ENCODE measurements around the gene PDE1A. TPM values are rescaled to one million over a fixed set of nuclear protein-coding genes. Genes with fewer than 3 reads are reported as not detected.

Gene PDE1A
- total RNA-seq, 3 donors from 2014 or later (not counting 1 experiment from before 2014, with no cell fraction given): not detected

DNA sequence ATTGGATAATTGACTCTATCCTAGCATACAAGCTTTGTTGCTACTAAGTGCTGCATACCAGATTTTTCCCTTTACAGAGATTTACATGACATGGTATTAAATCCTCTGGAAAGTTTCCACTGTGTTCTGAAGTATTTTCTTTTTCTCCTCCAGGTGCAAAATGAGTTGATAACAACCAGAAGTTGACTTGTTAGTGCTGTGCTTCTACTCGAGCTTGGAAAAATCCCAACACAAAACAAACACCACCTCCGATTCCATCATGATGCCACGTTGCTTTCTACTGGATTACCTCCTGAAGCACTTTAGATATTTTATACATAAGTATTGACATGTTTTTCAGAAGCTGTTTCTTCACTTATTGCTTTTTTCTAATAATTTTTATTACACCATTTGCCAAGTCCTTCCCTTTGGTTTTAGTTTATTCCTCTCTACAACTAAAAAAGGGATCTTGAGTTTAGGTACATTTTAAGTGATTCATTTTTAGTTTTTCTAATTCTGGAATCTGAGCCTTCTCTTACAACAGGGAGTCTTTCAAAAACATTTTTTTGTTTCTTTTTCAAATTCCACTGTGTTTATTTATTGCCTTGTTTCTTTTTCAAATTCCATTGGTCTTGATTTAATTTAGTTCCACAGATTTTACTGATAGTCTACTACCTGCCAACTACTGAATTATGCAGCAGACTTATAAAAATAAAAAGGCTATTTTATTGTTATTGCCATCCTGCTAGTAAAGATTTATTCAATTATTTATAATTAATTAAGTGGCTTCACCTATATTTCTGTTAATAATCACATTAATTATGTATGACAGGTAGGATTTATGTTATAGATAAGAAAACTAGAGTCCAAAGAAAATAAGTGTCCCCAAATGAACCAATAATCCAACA, 297.8 kb downstream of the PDE1A start:
- Mint-ChIP-seq H3K36me3 (no peaks in the 10 kb centered on the region), H3K4me1 (no peaks in the 10 kb centered on the region), H3K4me3 (no peak overlapping the region), H3K9me3 (peaks cover 2 to 4% of the 10 kb centered on the region in 2 donors), H3K27me3 (ENCODE audit: low read depth in 2 of 2) (peaks cover 0 to 3% of the 10 kb centered on the region in 2 donors), H3K27ac (no peak overlapping the region)
- TF ChIP-seq, protein P1, sequence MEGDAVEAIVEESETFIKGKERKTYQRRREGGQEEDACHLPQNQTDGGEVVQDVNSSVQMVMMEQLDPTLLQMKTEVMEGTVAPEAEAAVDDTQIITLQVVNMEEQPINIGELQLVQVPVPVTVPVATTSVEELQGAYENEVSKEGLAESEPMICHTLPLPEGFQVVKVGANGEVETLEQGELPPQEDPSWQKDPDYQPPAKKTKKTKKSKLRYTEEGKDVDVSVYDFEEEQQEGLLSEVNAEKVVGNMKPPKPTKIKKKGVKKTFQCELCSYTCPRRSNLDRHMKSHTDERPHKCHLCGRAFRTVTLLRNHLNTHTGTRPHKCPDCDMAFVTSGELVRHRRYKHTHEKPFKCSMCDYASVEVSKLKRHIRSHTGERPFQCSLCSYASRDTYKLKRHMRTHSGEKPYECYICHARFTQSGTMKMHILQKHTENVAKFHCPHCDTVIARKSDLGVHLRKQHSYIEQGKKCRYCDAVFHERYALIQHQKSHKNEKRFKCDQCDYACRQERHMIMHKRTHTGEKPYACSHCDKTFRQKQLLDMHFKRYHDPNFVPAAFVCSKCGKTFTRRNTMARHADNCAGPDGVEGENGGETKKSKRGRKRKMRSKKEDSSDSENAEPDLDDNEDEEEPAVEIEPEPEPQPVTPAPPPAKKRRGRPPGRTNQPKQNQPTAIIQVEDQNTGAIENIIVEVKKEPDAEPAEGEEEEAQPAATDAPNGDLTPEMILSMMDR (IDR thresholded peaks at IDR 0.05): no peak
- 76% methylated on average over 3 of the region's 3 CpGs for WGBS (ENCODE audit: insufficient coverage)
- ATAC-seq: no peak
- intact Hi-C loops (cut with micrococcal nuclease): no loop called here
- no peak overlapping the region for H3K4me3 ChIP-seq (ENCODE audit: low read length)
- no peaks in the 10 kb centered on the region for H3K36me3 ChIP-seq (ENCODE audit: control insufficient read depth, insufficient read depth, low read length)
- H3K27ac ChIP-seq (ENCODE audit: low read length): no peak overlapping the region
- no peaks in the 10 kb centered on the region for H3K4me1 ChIP-seq (ENCODE audit: control insufficient read depth, insufficient read depth, low read length)
- no peak for DNase-seq
- no peaks in the 10 kb centered on the region for H3K9me3 ChIP-seq (ENCODE audit: control insufficient read depth, insufficient read depth, low read length)
- no peaks in the 10 kb centered on the region for H3K27me3 ChIP-seq (ENCODE audit: control insufficient read depth, insufficient read depth, low read length)

- 94% methylated on average over 1 of the region's 1 CpG for WGBS (ENCODE audit: insufficient coverage)
- Mint-ChIP-seq H3K9me3 (peaks cover 4% of the 10 kb centered on the region in 2 donors), H3K4me3 (no peak overlapping the region), H3K27me3 (ENCODE audit: low read depth in 2 of 2) (no peaks in the 10 kb centered on the region), H3K36me3 (no peaks in the 10 kb centered on the region), H3K27ac (no peak overlapping the region), H3K4me1 (no peaks in the 10 kb centered on the region)
- Histone ChIP-seq H3K9me3 (ENCODE audit: control insufficient read depth, insufficient read depth, low read length) (no peaks in the 10 kb centered on the region), H3K36me3 (ENCODE audit: control insufficient read depth, insufficient read depth, low read length) (no peaks in the 10 kb centered on the region), H3K4me3 (ENCODE audit: low read length) (no peak overlapping the region), H3K27me3 (ENCODE audit: control insufficient read depth, insufficient read depth, low read length) (no peaks in the 10 kb centered on the region), H3K4me1 (ENCODE audit: control insufficient read depth, insufficient read depth, low read length) (no peaks in the 10 kb centered on the region), H3K27ac (ENCODE audit: low read length) (no peak overlapping the region)
- intact Hi-C loops (cut with micrococcal nuclease): no loop called here
- TF ChIP-seq, protein P1 (IDR thresholded peaks at IDR 0.05): no peak
- DNase-seq (no peak), ATAC-seq (no peak)
Measured at GRCh38 chr2:182117196-182117595, 309.6 kb downstream of the PDE1A start.

DNA sequence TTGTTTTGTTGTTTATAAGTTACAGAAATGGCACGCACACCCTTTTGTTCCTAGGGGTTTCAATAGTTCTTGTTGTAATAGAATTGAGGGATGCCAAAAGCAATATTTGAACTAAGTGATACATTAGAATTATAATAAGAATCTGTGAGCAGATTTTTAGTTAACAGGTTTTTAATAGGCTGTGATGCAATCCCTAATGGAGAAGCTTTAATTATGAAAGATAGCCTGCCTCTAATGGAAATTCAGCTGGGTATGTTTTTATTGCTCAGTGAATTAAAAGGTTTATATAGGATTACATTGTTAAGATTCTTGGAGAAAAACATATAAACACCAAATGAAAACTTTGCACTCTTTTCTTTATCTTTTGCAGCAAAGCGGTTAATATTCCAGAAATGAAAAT, 310.1 kb downstream of the PDE1A start:
- H3K9me3 Mint-ChIP-seq: peaks cover 3 to 4% of the 10 kb centered on the region in 2 donors
- no peak overlapping the region for H3K4me3 ChIP-seq (ENCODE audit: low read length)
- H3K4me1 Mint-ChIP-seq: no peaks in the 10 kb centered on the region
- H3K27me3 ChIP-seq (ENCODE audit: control insufficient read depth, insufficient read depth, low read length): no peaks in the 10 kb centered on the region
- no peak overlapping the region for H3K27ac ChIP-seq (ENCODE audit: low read length)
- no peaks in the 10 kb centered on the region for H3K27me3 Mint-ChIP-seq (ENCODE audit: low read depth in 2 of 2)
- H3K36me3 ChIP-seq (ENCODE audit: control insufficient read depth, insufficient read depth, low read length): no peaks in the 10 kb centered on the region
- ATAC-seq: no peak
- intact Hi-C loops (cut with micrococcal nuclease): no loop called here
- DNase-seq: no peak
- WGBS (ENCODE audit: insufficient coverage): 100% methylated on average over 2 of the region's 2 CpGs
- H3K9me3 ChIP-seq (ENCODE audit: control insufficient read depth, insufficient read depth, low read length): no peaks in the 10 kb centered on the region
- H3K4me3 Mint-ChIP-seq: no peak overlapping the region
- no peaks in the 10 kb centered on the region for H3K4me1 ChIP-seq (ENCODE audit: control insufficient read depth, insufficient read depth, low read length)
- H3K36me3 Mint-ChIP-seq: no peaks in the 10 kb centered on the region
- no peak overlapping the region for H3K27ac Mint-ChIP-seq
- TF ChIP-seq, protein P1 (IDR thresholded peaks at IDR 0.05): no peak

All from natural killer cell (primary cell).